Prostate gland (tissue), 2 donors: ENCODE measurements around the gene GIT1.

Experiments used
- CTCF ChIP-seq, 4 experiments: fragments of 200-600 bp in 2 of 4; fragments of 450-650 bp in 2 of 4; sonication (generic) in 2 of 4; IDR thresholded peaks; 1 replicate in 3 of 4; 2 replicates in 1 of 4; pipeline ENCODE4 v1.5.1; 2016 to 2019; ENCODE audit warnings: antibody characterized with exemption in 4 of 4, mild to moderate bottlenecking in 2 of 4, moderate library complexity in 2 of 4
- POLR2A ChIP-seq: fragments of 450-650 bp; IDR thresholded peaks from one replicate; pipeline ENCODE4 v1.6.1; 2016; ENCODE audit warnings: antibody characterized with exemption, mild to moderate bottlenecking

DNA sequence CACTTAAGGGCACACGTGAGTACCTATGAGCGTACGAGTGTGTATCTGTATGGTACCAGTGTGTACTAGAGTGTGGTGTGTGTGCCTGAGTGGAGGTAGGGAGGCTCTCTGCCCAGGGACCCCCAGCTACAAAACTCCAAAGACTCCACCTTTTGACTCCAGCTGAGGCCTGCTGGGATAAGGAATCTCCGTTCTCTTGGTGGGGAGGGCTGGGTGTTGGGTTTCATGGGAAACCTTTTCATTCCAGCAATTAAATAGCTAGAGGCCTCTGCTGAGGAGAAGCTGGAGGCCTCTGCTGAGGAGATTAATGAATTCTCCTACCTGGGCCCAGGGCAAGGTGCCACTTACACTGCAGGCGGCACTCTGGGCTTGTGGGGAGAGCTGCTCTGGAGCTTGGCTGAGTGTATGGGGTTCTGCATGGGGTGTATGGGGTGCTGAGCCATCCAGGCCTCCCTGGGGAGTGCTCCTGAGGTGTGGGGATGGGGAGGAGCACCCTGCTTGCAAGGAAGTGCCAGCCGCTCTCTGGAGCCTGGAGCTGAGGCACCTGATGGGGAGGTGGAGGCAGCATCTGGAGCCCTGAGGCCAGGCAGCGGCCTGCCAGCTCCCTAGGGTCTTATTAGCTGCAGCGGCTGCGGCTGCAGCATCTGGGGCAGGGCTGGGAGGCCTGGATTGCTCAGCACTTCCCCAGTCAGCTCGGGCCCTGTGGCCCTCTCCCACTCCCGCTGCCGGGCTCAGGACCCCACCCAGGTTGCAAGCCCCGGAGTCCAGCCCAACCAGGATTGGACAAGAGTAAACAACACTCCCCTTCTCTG, 8.1 kb upstream of the GIT1 start:
- TF ChIP-seq POLR2A (no peak), CTCF (IDR thresholded peaks at IDR 0.05) (no peak)
